ENCODE measurements around the gene SLC37A4. TPM values are rescaled to one million over a fixed set of nuclear protein-coding genes. Genes with fewer than 3 reads are reported as not detected.

The SLC37A4 gene
- polyA plus RNA-seq, 1 of the 3 experiments (the other 2 are of a cell fraction), result 21.8 TPM

DNA sequence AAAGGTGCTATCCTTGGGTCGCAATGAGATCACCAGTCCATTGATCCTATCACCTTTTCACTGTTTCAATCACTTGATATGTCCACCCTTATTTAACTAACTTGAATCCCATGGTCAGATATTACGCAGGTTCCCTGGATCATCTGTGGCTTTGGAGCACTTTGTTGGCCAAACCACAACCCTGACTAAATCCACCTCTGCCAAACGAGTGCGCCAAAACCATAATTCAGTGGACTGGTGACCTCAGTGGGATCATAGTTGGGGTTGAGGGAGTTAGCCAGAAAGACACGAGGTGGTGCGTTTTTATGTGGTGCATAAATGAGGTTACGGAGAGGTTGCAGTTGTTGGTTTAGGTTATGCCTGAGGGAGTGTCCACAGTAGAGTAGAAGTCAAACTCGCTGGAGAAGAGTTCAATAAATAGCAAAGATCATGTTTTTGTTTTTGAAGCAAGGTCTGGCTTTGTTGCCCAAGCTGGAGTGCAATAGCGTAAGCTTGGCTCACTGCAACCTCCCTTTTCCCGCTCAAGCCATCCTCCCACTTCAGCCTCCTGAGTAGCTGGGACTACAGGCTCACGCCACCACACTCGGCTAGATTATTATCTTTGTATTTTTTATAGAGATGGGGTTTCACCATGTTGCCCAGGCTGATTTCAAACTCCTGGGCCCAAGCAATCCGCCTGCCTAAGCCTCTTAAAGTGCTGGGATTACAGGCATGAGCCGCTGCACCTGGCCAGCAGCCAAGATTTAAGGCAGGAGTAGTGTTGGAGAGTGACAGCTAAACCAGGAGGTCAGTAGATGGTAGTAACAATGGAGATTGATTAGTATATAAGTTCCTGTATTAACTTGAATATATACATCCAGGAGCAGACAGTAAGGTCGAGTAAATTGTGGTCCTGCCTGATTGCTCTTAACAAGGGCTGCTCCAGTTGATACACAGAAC lies 54.6 kb downstream of the SLC37A4 start:
- Histone ChIP-seq H4K20me1 (ENCODE audit: insufficient read depth) (no peaks in the 10 kb centered on the region), H3K27ac (ENCODE audit: low read depth in 2 of 2, low read length in 1 of 2) (no peak overlapping the region), H2AFZ (ENCODE audit: low read depth) (no peak overlapping the region), H3K27me3 (ENCODE audit: insufficient read depth) (no peaks in the 10 kb centered on the region; the same call in 1 of the 2 replicates), H3K4me1 (ENCODE audit: control insufficient read depth in 1 of 2, insufficient read depth in 2 of 2, low read depth in 1 of 2, low read length in 1 of 2) (no peaks in the 10 kb centered on the region), H3K4me2 (no peak overlapping the region), H3K4me3 (ENCODE audit: low read depth in 2 of 2, low read length in 1 of 2) (no peak overlapping the region), H3K9ac (no peak overlapping the region), H3K79me2 (ENCODE audit: insufficient read depth) (no peaks in the 10 kb centered on the region), H3F3A (replicated peaks; ENCODE audit: insufficient read depth) (no peaks in the 10 kb centered on the region), H3K9me2 (no peaks in the 10 kb centered on the region), H3K9me3 (no peaks in the 10 kb centered on the region), H3K36me3 (replicated peaks in 1 of 2; ENCODE audit: control insufficient read depth in 1 of 2, insufficient read depth in 2 of 2, low read length in 1 of 2) (no peaks in the 10 kb centered on the region)
- ChIA-PET POLR2A (no interaction called here), CTCF (no interaction called here)
- WGBS (ENCODE audit: low lambda C conversion rate), result 68% methylated on average over 15 of the region's 15 CpGs
- TF ChIP-seq YY1 (IDR thresholded peaks at IDR 0.05; ENCODE audit: low read depth) (no peak), TAF1 (IDR thresholded peaks at IDR 0.05; ENCODE audit: borderline replicate concordance, low read depth, low read length) (no peak), NFIC (IDR thresholded peaks at IDR 0.05; ENCODE audit: borderline replicate concordance) (peak; percentile 37; the same call in 1 of the 2 replicates)
- DNase-seq, result no peak

Small RNAs within 50 kb of the gene (small RNA-seq; reads per million reads assigned to genes)
- gene AP003392.2 (0 reads per million in 7 experiments), gene RF00017 (0 reads per million in 7 experiments), gene RF00019 (0 reads per million in 7 experiments)

Other genes with a start within 250 kb of the SLC37A4 start
- 7.9 and 13.0 TPM in 2 replicates for gene DDX6, start 239.7 kb downstream of the SLC37A4 start, polyA plus RNA-seq (2012; rRNA removed)
- 0.02 TPM in 1 of 2 replicates, not detected in the other for gene CXCR5, start 147.0 kb downstream of the SLC37A4 start, polyA plus RNA-seq (2012; rRNA removed)
- 4.5 and 12.1 TPM in 2 replicates for gene BCL9L, start 105.0 kb downstream of the SLC37A4 start, polyA plus RNA-seq (2012; rRNA removed)
- 0.15 and 0.21 TPM in 2 replicates for gene UPK2, start 74.6 kb downstream of the SLC37A4 start, polyA plus RNA-seq (2012; rRNA removed)
- gene FOXR1, start 59.1 kb downstream of the SLC37A4 start, polyA plus RNA-seq (2012; rRNA removed), result not detected in 2 replicates
- gene CENATAC, start 32.7 kb downstream of the SLC37A4 start, polyA plus RNA-seq (2012; rRNA removed), result 16.0 and 19.8 TPM in 2 replicates
- 2,335 and 2,688 TPM in 2 replicates for gene RPS25, start 12.5 kb downstream of the SLC37A4 start, polyA plus RNA-seq (2012; rRNA removed)
- 299 and 368 TPM in 2 replicates for gene TRAPPC4, start 12.1 kb downstream of the SLC37A4 start, polyA plus RNA-seq (2012; rRNA removed)
- gene HYOU1, start 26.3 kb upstream of the SLC37A4 start, polyA plus RNA-seq (2012; rRNA removed), result 90.8 and 105 TPM in 2 replicates
- gene VPS11, start 36.9 kb upstream of the SLC37A4 start, polyA plus RNA-seq (2012; rRNA removed), result 13.8 and 14.8 TPM in 2 replicates
- 69.4 and 77.4 TPM in 2 replicates for gene HMBS, start 54.0 kb upstream of the SLC37A4 start, polyA plus RNA-seq (2012; rRNA removed)
- gene DPAGT1, start 71.0 kb upstream of the SLC37A4 start, polyA plus RNA-seq (2012; rRNA removed), result 99.5 and 128 TPM in 2 replicates
- 7.6 and 8.6 TPM in 2 replicates for gene C2CD2L, start 76.5 kb upstream of the SLC37A4 start, polyA plus RNA-seq (2012; rRNA removed)
- 21.8 and 36.1 TPM in 2 replicates for gene HINFP, start 90.7 kb upstream of the SLC37A4 start, polyA plus RNA-seq (2012; rRNA removed)
- gene ABCG4, start 118.2 kb upstream of the SLC37A4 start, polyA plus RNA-seq (2012; rRNA removed), result 0.50 and 0.72 TPM in 2 replicates
- gene NLRX1, start 137.8 kb upstream of the SLC37A4 start, polyA plus RNA-seq (2012; rRNA removed), result 13.7 and 13.8 TPM in 2 replicates
- not detected in 2 replicates for gene NHERF4, start 154.6 kb upstream of the SLC37A4 start, polyA plus RNA-seq (2012; rRNA removed)
- 9.5 and 10.4 TPM in 2 replicates for gene CBL, start 175.5 kb upstream of the SLC37A4 start, polyA plus RNA-seq (2012; rRNA removed)